ENCODE results near the gene PDPK1.
"Not testable (repeated sequence)": the region's sequence is repeated elsewhere in the genome, so short reads cannot be mapped to it uniquely, and the experiment has no call there.

The PDPK1 gene

GRCh38 chr16:2523801-2524231 lies 14.0 kb upstream of the PDPK1 start:
- DNase-seq (ENCODE audit: low read depth in 2 of 2, low spot score in 1 of 2), result no peak

- no peak for DNase-seq (ENCODE audit: low read depth in 2 of 2, low spot score in 1 of 2)
These were observed 13.4 kb upstream of the PDPK1 start for GRCh38 chr16:2524339-2524938.

GRCh38 chr16:2526135-2526534 lies 11.7 kb upstream of the PDPK1 start:
- DNase-seq (ENCODE audit: low read depth in 2 of 2, low spot score in 1 of 2), result no peak

GRCh38 chr16:2527071-2527783 lies 10.6 kb upstream of the PDPK1 start:
- DNase-seq (ENCODE audit: low read depth in 2 of 2, low spot score in 1 of 2), result no peak

GRCh38 chr16:2527784-2528100 lies 10.1 kb upstream of the PDPK1 start:
- no peak for DNase-seq (ENCODE audit: low read depth in 2 of 2, low spot score in 1 of 2)

GRCh38 chr16:2528161-2529060 lies 9.4 kb upstream of the PDPK1 start:
- no peak for DNase-seq (ENCODE audit: low read depth in 2 of 2, low spot score in 1 of 2)

- no peak for DNase-seq (ENCODE audit: low read depth in 2 of 2, low spot score in 1 of 2)
These were observed 8.5 kb upstream of the PDPK1 start for GRCh38 chr16:2529061-2529931.

GRCh38 chr16:2529961-2530628 lies 7.7 kb upstream of the PDPK1 start:
- DNase-seq (ENCODE audit: low read depth in 2 of 2, low spot score in 1 of 2), result no peak

- DNase-seq (ENCODE audit: low read depth in 2 of 2, low spot score in 1 of 2), result no peak
These were observed 7.0 kb upstream of the PDPK1 start for GRCh38 chr16:2530629-2531318.

- no peak for DNase-seq (ENCODE audit: low read depth in 2 of 2, low spot score in 1 of 2)
These were observed 6.5 kb upstream of the PDPK1 start, which contains the start of gene CEMP1 for GRCh38 chr16:2531371-2531695. Gene CEMP1 (minus strand): TSS chr16:2531408. CDS start chr16:2531073, 335 bp downstream.

GRCh38 chr16:2531696-2532493 lies 5.9 kb upstream of the PDPK1 start:
- DNase-seq (ENCODE audit: low read depth in 2 of 2, low spot score in 1 of 2), result peak; percentile 93

GRCh38 chr16:2532494-2533141 lies 5.2 kb upstream of the PDPK1 start:
- no peak for DNase-seq (ENCODE audit: low read depth in 2 of 2, low spot score in 1 of 2)

- DNase-seq (ENCODE audit: low read depth in 2 of 2, low spot score in 1 of 2), result not testable (repeated sequence)
These were observed 4.6 kb upstream of the PDPK1 start for GRCh38 chr16:2533142-2533755.

- no peak for DNase-seq (ENCODE audit: low read depth in 2 of 2, low spot score in 1 of 2)
These were observed 3.9 kb upstream of the PDPK1 start for GRCh38 chr16:2533912-2534311.

GRCh38 chr16:2534335-2534734 lies 3.5 kb upstream of the PDPK1 start:
- not testable (repeated sequence) for DNase-seq (ENCODE audit: low read depth in 2 of 2, low spot score in 1 of 2)

GRCh38 chr16:2535625-2536013 lies 2.2 kb upstream of the PDPK1 start:
- no peak for DNase-seq (ENCODE audit: low read depth in 2 of 2, low spot score in 1 of 2)

- DNase-seq (ENCODE audit: low read depth in 2 of 2, low spot score in 1 of 2), result not testable (repeated sequence)
These were observed 1.5 kb downstream of the PDPK1 start for GRCh38 chr16:2539192-2539844.

Data from stimulated activated CD8-positive, alpha-beta memory T cell treated with anti-CD3 and anti-CD28 coated beads, Interleukin-4, amount 100 ng/mL, for 4 hours (primary cell).